ENCODE data around the gene RDH8. TPM values are rescaled to one million over a fixed set of nuclear protein-coding genes. Genes with fewer than 3 reads are reported as not detected.

RDH8 gene
- total and polyA plus RNA-seq, 2 of the 4 experiments (the other 2 are of a cell fraction), result 0.18 TPM; not detected in 1

DNA sequence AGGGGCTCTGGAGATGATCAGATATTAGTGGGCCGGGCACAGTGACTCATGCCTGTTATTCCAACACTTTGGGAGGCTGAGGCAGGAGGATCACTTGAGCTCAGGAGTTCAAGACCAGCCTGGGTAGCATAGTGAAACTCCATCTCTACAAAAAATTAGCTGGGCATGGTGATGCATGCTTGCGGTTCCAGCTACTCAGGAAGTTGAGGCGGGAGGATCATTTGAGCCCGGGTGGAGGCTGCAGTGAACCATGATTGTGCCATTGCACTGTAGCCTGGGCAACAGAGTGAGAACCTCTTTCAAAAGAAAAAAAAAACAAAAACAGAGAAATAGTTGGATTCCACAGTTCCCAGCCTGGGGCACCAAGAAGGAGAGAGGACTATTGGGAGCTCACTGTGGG is 54.9 kb downstream of the RDH8 start:
- no peak overlapping the region for H3K4ac ChIP-seq (ENCODE audit: low read depth, low read length)
- no peak overlapping the region for H3K56ac ChIP-seq (ENCODE audit: extremely low read depth, insufficient read depth, low read length)
- intact Hi-C loops (cut with micrococcal nuclease), result no loop called here
- ChIA-PET CTCF (no interaction called here), POLR2A (ENCODE audit: unreplicated experiment) (no interaction called here)
- no peaks in the 10 kb centered on the region for H3K9me1 ChIP-seq (ENCODE audit: insufficient read depth, low read length)
- H2BK20ac ChIP-seq (ENCODE audit: low read depth, low read length), result no peak overlapping the region
- BruUV-seq (replicated peaks), result no TSS peak
- no peak overlapping the region for H3K4me3 ChIP-seq (ENCODE audit: insufficient read depth, low read depth, low read length)
- H2AK9ac ChIP-seq (replicated peaks; ENCODE audit: low read depth, low read length, poor library complexity), result no peak overlapping the region
- no peak overlapping the region for H3K23ac ChIP-seq (ENCODE audit: low read depth, low read length)
- H3K27me3 ChIP-seq (ENCODE audit: control insufficient read depth, insufficient read depth, low read length), result peaks cover 14% of the 10 kb centered on the region; the same call in 1 of the 2 replicates
- DNase-seq (no peak), ATAC-seq (ENCODE audit: low read depth) (no peak)
- H3K79me1 ChIP-seq (ENCODE audit: low read depth in 1 of 2, low read length in 2 of 2), result no peaks in the 10 kb centered on the region
- in situ Hi-C loops (cut with MboI; ENCODE audit: low sequenced_read_pairs), result loop anchor here (25.0 kb wide), 1 partner anchor 931 kb away; the partner anchor contains the start of genes OR7G3 and ZNF317
- no peak overlapping the region for H4K8ac ChIP-seq (ENCODE audit: low read depth in 2 of 2, low read length in 2 of 2)
- no peak overlapping the region for H2AK5ac ChIP-seq (ENCODE audit: low read depth, low read length)
- no CpG with 5 or more reads among the region's 4 CpGs for WGBS, 2 experiments (ENCODE audit: extremely low coverage in 2 of 2, insufficient read length in 1 of 2)
- no peak overlapping the region for H3K14ac ChIP-seq (replicated peaks; ENCODE audit: low read depth, low read length)
- H4K91ac ChIP-seq (ENCODE audit: insufficient read depth, low read depth, low read length), result no peak overlapping the region
- no peaks in the 10 kb centered on the region for H3K4me1 ChIP-seq (ENCODE audit: control insufficient read depth, insufficient read depth, low read length)
- H3K9me3 ChIP-seq (ENCODE audit: control insufficient read depth, insufficient read depth, low read length), result 0 out of 2 replicates have a peak, but pooled peaks cover 2% of the 10 kb centered on the region
- no peak overlapping the region for H4K5ac ChIP-seq (ENCODE audit: low read depth, low read length)
- dilution Hi-C loops (cut with HindIII; ENCODE audit: low sequenced_read_pairs, unreplicated experiment), result no loop called here
- no peak overlapping the region for H3K18ac ChIP-seq (ENCODE audit: low read depth, low read length)
- no peak overlapping the region for H3K27ac ChIP-seq (ENCODE audit: insufficient read depth, low read length)
- no peak overlapping the region for H3K4me2 ChIP-seq (ENCODE audit: low read depth, low read length)
- H4K20me1 ChIP-seq (ENCODE audit: insufficient read depth, low read length), result no peaks in the 10 kb centered on the region
- no peak overlapping the region for H2BK15ac ChIP-seq (ENCODE audit: low read depth, low read length)
- no peaks in the 10 kb centered on the region for H3K36me3 ChIP-seq (ENCODE audit: control insufficient read depth, insufficient read depth, low read length)
- H3K9ac ChIP-seq (ENCODE audit: low read depth, low read length), result no peak overlapping the region
- TF ChIP-seq FOS (IDR thresholded peaks at IDR 0.05; ENCODE audit: low read depth, low read length), result no peak
- TF ChIP-seq, protein P1, sequence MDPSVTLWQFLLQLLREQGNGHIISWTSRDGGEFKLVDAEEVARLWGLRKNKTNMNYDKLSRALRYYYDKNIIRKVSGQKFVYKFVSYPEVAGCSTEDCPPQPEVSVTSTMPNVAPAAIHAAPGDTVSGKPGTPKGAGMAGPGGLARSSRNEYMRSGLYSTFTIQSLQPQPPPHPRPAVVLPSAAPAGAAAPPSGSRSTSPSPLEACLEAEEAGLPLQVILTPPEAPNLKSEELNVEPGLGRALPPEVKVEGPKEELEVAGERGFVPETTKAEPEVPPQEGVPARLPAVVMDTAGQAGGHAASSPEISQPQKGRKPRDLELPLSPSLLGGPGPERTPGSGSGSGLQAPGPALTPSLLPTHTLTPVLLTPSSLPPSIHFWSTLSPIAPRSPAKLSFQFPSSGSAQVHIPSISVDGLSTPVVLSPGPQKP (IDR thresholded peaks at IDR 0.05; ENCODE audit: borderline replicate concordance, low read depth, low read length), result no peak
- no peak for TF ChIP-seq MXI1 (IDR thresholded peaks at IDR 0.05; ENCODE audit: borderline replicate concordance, low read depth, low read length)
- no peak for TF ChIP-seq RCOR1 (IDR thresholded peaks at IDR 0.05; ENCODE audit: insufficient replicate concordance, low read length)
- TF ChIP-seq BHLHE40 (IDR thresholded peaks at IDR 0.05; ENCODE audit: low read depth, low read length), result no peak
- TF ChIP-seq, protein P2, sequence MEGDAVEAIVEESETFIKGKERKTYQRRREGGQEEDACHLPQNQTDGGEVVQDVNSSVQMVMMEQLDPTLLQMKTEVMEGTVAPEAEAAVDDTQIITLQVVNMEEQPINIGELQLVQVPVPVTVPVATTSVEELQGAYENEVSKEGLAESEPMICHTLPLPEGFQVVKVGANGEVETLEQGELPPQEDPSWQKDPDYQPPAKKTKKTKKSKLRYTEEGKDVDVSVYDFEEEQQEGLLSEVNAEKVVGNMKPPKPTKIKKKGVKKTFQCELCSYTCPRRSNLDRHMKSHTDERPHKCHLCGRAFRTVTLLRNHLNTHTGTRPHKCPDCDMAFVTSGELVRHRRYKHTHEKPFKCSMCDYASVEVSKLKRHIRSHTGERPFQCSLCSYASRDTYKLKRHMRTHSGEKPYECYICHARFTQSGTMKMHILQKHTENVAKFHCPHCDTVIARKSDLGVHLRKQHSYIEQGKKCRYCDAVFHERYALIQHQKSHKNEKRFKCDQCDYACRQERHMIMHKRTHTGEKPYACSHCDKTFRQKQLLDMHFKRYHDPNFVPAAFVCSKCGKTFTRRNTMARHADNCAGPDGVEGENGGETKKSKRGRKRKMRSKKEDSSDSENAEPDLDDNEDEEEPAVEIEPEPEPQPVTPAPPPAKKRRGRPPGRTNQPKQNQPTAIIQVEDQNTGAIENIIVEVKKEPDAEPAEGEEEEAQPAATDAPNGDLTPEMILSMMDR (conservative IDR thresholded peaks at IDR 0.05; ENCODE audit: low read depth, low read length), result no peak
- no peak for TF ChIP-seq CEBPB (IDR thresholded peaks at IDR 0.05; ENCODE audit: low read depth, low read length)
- no peak for TF ChIP-seq MAZ (IDR thresholded peaks at IDR 0.05; ENCODE audit: borderline replicate concordance, low read depth, low read length)
- no peak for TF ChIP-seq RFX5 (IDR thresholded peaks at IDR 0.05; ENCODE audit: low read depth, low read length)
- no peak for TF ChIP-seq NFE2L2 (IDR thresholded peaks at IDR 0.05; ENCODE audit: low read depth, low read length)
- TF ChIP-seq CHD1 (IDR thresholded peaks at IDR 0.05; ENCODE audit: low read depth, low read length), result no peak
- no peak for TF ChIP-seq MAFK (IDR thresholded peaks at IDR 0.05; ENCODE audit: low read depth, low read length)
- no peak for TF ChIP-seq SMC3 (IDR thresholded peaks at IDR 0.05; ENCODE audit: low read depth, low read length)
- no peak for TF ChIP-seq POLR2A (IDR thresholded peaks at IDR 0.05; ENCODE audit: low read depth, low read length)
- no peak overlapping the region for H2BK120ac ChIP-seq (ENCODE audit: low read depth, low read length)
- H2BK5ac ChIP-seq (ENCODE audit: low read depth, low read length, poor library complexity, severe bottlenecking), result no peak overlapping the region
- H2AFZ ChIP-seq (replicated peaks; ENCODE audit: low read length, poor library complexity), result no peak overlapping the region
